ENCODE results near the gene NRXN2.
"Not testable (repeated sequence)": the region's sequence is repeated elsewhere in the genome, so short reads cannot be mapped to it uniquely, and the experiment has no call there.

Gene NRXN2

DNA sequence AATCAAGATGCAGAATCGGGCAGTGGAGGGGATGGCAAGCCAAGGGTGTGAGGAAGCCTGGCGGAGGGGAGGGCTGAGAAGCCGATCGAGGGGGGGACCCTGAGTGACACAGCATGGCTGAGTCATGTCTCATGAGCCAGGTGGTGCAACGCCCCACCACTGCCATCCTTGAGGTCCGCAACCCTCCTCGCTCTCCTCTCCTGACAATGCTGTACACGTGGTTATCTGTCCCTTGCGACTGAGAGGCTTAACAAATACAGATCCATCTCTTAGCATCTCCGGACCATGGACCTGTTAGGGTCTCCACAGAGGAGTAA, 117.8 kb downstream of the NRXN2 start:
- DNase-seq (ENCODE audit: low read depth in 2 of 2) = no peak

DNA sequence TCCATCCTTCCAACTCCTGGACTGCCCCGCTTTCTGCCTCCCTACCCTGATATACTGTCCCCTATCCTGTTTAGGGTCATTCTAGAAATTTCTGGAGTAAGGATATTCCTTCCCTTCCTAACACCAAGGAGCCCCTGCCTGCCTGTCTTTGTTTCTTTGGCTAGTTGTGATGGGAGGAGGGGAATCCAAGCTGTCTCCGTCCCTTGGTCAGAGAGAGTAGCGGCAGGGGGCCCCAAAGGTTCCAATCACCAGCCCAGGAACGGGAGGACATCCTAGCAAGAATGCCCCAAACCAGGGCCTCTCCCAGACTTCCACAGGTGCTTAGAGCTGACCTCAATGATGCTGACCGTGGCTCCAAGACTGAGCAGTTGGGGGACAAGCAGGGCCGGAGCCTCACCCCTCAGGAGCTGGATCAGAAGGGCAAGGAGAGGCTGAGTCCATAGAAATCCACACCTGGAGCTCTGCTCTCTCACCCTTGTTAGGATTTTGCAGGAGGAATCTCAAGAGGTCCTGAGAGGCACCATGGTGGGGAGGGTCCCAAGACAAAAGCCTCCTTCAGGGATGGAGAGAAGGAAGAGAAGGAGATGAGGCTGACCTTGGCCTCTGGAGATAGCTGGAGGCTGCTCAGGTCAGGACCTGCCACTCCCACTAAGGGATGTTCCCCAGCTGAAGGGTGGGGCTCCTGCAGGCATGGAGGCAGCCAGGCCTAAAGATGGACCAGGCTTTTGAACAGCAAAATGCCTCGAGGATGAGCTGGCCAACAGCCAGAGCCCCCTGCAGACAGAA, 118.3 kb downstream of the NRXN2 start:
- no peak for DNase-seq (ENCODE audit: low read depth in 2 of 2)

DNA sequence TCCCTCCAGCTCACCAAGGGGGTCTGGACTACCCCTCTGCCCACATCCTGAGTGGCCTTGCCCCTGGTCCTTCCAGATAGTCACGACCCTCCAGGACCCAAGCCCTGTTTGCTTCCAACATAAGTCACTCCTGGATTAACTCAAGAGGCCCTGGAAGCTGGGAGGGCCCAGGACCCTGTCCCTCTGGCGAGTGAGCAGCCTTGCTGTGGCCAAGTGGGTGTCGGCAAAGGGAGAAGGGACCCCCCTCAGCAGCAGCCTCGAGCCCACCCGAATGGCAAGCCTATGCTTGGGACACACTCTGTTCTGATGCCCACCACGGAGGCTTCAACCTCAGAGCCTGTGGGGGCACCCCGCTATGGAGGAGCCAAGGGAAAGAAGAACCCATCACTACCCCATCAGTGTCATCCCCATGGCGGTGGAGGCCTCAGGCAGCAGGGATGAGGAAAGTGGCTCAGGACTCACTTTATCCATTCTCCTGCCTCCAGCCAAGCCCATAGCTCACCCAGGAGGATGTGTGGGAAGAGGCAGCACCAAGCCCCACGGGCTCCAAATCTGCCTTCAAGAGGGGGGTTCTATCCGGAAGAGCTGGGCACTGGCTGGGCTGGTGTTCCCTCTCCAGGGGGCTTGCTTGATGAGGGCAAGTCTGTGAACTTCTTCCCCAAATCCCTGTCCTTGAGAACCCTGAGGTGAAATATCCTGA, 119.4 kb downstream of the NRXN2 start:
- no peak for DNase-seq (ENCODE audit: low read depth in 2 of 2)

DNA sequence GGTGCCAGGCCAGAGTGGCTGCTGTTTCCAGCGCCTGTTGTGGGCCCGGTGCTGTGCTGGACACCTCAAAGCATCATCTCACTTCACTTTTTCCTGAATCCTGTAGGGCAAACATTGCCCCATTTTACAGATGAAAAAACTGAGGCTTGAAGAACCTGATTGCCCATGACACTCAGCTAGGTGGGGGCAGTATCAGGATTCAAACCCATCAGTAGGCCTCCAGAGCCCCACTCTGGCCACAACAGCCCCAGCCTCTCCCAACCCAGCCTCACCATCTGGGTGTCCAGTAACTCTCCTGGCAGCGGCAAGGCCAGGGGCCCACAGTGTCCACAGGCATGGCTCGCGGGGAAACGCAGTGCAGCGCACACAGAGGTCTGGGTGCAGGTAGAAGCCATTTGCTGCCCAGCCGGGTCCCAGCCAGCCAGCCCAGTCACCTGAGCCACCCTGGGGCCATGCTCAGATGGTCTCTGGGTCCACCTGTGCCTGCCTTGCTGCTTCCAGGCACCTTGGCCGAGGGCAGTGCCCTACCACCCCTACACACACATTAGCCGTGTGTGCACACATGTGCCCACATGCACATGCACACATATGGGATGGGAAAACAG, 120.4 kb downstream of the NRXN2 start:
- no peak for DNase-seq (ENCODE audit: low read depth in 2 of 2)

DNA sequence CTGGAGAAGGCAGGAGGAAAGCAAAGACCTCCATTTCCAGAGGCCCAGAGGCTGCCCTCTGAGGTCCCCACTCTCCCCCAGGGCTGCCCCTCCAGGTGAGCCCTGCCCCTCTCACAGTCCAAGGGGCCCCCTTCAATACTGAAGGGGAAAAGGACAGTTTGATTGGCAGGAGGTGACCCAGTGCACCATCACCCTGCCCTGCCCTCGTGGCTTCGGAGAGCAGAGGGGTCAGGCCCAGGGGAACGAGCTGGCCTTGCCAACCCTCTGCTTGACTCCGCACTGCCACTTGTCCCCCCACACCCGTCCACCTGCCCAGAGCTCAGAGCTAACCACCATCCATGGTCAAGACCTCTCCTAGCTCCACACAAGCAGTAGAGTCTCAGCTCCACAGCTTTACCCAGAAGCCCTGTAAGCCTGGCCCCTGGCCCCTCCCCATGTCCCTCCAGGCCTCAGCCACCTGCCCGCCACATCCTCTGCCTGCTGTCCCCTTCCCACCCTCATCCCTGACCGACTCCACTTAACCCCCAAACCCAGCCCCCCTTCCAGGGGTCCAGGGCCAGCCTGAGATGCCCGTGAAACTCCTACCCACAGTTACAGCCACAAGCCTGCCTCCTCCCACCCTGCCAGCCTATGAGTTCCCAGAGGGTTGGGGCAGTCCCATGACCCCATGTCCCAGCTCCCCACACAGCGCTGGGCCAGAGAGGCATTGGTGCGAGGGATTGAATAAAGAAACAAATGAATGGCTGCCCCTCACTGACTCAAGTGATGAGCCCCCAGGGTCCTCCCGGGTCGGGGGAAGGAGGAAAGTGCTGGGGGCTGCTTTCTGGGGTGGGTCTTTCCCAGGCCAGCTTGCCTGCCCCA, 121.2 kb downstream of the NRXN2 start:
- no peak for DNase-seq (ENCODE audit: low read depth in 2 of 2)

DNA sequence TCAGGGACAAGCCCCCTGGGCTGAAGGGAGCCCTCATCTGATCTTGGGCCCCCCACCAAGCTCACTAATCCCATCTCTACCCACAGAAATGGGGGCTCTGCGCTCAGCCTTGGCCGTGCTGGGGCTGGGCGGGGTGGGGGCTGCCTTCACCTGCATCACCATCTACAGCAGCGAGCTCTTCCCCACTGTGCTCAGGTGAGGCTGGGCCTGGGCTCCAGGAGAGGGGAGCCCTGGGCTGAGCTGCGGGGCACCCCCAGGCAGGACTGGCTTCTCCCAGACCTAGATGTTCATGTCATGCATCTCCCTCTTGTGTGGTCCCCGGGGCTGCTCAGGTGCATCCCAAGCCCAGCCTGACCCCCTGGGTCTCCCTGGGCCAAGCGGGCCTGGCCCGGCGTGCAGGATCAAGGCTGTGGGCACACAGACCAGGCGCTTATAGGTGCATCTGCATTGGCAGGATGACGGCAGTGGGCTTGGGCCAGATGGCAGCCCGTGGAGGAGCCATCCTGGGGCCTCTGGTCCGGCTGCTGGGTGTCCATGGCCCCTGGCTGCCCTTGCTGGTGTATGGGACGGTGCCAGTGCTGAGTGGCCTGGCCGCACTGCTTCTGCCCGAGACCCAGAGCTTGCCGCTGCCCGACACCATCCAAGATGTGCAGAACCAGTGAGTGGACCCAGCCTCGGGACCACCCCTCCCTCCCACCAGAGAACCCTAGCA, 122.6 kb downstream of the NRXN2 start:
- no peak for DNase-seq (ENCODE audit: low read depth in 2 of 2)

DNA sequence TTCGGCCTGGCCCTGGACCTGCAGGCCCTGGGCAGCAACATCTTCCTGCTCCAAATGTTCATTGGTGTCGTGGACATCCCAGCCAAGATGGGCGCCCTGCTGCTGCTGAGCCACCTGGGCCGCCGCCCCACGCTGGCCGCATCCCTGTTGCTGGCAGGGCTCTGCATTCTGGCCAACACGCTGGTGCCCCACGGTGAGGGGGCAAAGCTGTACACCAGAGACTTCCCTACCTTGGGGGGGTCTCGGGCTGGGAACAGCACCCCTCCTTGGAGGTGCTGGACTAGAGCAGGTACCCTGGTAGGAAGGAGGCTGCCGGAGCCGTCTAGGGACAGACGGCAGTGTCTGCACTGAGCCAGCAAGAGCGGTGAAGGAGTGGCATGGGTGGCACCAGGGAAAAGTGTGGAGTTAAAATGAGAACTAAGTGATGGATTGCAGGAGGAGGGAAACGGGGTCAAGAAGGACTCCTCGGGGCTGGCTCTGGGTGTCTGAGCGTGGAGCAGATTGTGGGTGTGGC, 123.2 kb downstream of the NRXN2 start:
- DNase-seq (ENCODE audit: low read depth in 2 of 2) = no peak

DNA sequence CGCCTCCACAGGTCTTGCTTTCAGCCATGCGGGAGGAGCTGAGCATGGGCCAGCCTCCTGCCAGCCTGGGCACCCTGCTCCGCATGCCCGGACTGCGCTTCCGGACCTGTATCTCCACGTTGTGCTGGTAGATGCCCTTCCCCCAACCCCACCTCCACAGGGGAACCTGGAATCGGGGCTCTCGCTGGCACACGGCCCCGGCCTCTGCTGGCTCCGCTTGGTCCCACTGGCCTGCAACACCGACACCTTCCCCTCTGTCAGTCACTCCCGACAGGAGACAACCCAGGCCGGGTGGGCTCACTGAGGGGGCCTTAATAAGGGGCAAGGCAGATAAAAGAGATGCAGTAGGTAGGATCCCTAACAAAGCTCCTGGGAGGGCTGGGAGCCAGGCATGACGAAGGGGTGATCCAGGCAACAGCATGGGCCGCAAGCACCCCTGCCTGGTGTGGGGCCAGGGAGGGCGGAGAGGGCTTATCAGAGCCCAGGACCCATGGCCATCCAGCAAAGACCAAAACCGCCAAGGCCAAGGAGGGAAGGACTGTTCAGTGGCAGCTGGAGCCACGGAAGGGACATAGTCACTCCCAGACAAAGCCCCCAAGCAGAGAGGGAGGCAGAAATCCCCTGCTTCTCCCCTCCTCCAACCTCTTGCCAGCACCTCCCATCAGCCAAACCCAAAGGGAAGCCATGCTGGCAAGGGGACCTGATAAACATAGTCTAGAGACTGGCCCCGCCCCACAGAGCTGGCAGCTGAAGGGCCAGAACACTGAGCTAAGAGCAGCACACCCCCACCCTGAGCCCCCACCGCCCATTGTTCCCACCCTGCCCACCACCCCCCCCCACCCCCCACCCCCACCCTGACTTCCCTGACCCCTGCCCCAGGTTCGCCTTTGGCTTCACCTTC, 124.0 kb downstream of the NRXN2 start:
- DNase-seq (ENCODE audit: low read depth in 2 of 2) = no peak

DNA sequence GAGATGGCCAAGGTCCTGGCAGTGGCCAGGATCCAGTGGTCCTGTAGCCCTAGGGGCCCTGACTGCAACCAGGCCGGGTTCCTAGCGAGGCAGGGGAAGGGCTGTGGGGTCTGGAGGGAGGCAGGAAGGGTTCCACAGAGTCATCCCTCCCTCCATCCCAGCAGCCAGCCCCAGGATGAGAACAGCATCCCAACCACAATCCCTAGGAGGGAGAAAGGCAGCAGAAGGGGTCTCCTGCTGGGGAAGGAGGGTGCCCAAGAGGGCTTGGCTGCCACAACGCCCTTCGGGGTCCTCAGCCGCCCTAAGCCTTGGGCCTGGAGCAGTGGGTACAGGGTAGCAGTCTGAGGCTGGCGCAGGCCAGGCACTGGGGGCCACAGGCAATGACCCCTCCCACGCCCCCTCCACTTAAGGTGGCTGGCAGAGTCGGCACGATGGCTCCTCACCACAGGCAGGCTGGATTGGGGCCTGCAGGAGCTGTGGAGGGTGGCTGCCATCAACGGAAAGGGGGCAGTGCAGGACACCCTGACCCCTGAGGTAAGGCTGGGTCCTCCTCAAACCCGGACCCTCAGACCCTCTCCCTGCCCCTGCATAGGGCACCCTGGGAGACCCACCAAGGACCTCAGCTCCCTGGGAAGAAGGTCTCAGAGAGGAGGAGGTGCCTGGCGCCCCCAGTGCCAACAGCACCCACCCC, 124.7 kb downstream of the NRXN2 start:
- DNase-seq (ENCODE audit: low read depth in 2 of 2) = no peak

DNA sequence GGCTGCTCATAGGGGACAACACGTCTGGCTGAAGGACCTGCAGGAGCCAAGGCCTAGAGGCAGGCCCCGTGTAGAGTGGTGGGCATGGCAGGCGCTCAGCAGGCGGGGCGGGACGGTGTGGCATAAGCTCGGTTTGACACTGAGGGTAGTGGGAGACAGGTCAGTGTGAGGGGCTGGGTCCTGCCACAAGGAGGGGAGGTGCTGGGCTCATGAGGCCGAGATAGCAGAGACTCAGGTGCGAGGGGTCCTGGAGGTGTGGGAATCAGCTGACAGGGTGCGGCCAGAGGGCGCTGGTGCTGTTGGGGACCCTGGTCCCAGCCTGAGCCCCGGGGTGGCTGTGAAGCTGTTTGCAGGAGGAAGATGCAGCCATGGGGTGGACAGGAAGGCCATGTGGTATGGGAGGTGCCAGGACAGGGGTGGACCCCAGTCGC, 125.3 kb downstream of the NRXN2 start:
- DNase-seq (ENCODE audit: low read depth in 2 of 2) = no peak

DNA sequence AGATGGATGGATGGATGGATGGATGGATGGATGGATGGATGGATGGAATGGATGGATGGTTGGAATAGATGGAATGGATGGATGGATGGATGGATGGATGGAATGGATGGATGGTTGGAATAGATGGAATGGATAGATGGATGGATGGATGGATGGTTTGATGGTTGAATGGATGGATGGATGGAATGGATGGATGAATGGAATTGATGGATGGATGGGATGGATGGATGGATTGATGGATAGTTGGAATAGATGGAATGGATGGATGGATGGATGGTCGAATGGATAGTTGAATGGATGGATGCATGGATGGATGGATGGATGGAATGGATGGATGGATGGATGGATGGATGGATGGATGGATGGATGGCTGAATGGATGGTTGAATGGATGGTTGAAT, 127.1 kb downstream of the NRXN2 start:
- not testable (repeated sequence) for DNase-seq (ENCODE audit: low read depth in 2 of 2)

DNA sequence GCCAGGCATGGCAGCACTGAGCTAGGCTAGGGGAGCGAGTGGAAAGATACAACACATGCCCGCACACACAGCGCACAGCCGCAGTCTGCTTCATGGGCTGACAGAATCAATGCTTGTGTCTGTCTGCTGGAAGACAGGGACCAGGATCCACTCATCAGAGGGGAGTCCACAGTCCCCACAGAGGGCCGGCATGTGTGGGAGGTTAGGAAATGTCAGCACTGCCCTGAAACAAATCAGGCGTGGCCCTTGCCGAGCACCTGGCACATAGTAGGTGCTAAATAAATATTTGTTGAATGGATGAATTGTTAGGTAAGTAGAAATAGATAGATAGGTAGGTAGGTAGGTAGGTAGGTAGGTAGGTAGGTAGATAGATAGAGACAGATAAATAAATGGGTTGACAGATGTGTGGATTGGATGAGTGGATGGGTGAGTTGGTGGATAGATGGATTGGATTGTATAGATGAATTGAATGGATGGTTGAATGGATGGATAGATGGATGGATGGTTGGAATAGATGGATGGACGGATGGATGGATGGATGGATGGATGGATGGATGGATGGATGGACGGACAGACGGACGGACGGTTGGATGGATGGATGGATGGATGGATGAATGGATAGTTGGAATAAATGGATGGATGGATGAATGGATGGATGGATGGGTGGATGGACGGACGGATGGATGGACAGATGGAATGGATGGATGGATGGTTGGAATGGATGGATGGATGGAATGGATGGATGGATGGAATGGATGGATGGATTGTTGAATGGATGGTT, 128.6 kb downstream of the NRXN2 start:
- DNase-seq (ENCODE audit: low read depth in 2 of 2) = no peak

DNA sequence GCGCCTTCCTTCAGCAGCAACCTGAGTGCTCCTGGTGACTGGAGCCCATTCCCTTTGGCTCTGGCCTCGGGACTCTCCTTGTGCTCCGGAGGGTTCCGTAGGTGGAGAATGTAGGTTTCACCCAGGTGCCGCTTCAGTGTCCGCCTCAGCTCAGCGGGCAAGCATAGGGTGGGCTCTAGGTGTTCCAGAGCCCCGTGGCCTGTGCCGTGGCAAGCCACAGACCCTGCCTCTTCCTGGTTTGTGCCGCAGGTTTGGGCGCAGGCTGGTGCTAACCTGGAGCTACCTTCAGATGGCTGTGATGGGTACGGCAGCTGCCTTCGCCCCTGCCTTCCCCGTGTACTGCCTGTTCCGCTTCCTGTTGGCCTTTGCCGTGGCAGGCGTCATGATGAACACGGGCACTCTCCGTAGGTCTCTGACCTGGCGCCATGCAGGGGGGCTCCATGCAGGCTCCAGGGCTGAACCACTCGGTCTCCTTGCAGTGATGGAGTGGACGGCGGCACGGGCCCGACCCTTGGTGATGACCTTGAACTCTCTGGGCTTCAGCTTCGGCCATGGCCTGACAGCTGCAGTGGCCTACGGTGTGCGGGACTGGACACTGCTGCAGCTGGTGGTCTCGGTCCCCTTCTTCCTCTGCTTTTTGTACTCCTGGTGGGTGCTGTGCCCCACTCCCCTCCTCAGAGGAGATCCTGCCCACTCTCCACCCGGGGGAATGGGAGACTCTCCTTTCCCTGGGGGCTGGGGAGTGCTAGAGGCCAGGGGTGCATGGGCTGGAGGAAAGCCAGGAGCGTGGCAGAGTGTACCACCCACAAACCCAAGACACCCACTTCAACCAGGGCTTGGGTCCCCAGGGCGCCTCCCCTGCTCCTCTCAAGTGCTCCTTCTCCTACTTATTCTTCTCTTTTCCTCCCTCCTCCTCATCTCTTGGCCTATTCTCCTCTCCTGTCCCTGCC, 129.6 kb downstream of the NRXN2 start:
- no peak for DNase-seq (ENCODE audit: low read depth in 2 of 2)

DNA sequence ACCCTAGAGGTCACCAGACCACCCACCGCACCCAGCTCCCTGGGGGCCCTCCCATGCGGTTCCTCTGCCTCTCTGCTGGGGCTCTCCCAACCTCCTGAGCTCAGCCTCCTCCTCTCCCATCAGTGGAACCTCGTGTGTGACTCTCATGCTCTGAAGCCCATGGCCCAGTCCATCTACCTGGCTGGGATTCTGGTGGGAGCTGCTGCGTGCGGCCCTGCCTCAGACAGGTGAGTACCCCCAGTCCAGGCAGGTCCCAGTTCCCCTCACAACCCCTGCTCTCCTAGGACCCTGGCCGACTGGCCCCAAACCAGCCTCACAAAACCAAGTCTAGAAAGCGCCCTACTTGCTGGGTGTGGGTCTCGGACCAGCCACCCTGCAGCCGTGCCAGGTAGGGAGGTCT, 130.3 kb downstream of the NRXN2 start:
- no peak for DNase-seq (ENCODE audit: low read depth in 2 of 2)

DNA sequence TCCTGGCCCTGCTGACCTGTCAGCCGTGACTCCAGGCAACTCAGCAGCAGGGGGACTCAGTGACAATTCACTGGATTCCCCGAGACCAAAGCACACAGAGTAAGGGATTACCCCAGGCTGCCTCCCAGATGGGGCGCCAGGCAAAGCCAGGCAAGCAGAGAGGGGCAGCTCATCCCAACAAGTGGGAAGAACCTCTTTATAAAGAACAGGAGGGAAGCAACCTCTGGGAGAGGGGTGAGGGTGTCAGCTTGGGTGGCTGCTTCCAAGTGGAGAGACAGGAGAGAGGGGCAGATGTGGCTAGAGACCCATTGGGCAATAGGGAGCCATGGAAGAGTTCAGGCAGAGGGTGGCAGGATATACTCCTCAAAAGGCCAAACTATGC, 130.8 kb downstream of the NRXN2 start:
- no peak for DNase-seq (ENCODE audit: low read depth in 2 of 2)

DNA sequence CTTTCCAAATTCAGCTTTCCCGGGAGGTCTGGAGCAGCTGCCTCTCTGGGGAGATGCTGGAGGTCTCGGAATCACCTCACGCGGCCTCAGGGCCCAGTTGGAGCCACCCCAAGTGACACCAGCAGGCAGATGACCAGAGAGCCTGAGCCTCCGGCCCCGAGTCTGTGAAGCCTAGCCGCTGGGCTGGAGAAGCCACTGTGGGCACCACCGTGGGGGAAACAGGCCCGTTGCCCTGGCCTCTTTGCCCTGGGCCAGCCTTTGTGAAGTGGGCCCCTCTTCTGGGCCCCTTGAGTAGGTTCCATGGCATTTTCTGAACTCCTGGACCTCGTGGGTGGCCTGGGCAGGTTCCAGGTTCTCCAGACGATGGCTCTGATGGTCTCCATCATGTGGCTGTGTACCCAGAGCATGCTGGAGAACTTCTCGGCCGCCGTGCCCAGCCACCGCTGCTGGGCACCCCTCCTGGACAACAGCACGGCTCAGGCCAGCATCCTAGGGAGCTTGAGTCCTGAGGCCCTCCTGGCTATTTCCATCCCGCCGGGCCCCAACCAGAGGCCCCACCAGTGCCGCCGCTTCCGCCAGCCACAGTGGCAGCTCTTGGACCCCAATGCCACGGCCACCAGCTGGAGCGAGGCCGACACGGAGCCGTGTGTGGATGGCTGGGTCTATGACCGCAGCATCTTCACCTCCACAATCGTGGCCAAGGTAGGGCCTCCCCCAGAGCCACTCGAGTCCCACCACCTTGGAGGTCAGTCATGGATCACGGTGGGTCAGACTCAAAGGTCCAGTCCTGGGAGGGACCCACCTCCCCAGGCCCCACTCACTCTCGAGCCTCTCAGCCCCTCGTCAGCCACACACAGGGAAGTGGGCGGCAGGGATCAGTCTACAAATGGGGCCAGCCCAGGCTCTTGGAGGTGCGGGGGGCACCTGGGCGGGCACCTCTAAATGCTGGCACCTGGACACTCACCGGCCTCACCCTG, 131.5 kb downstream of the NRXN2 start:
- no peak for DNase-seq (ENCODE audit: low read depth in 2 of 2)

All from stimulated activated CD8-positive, alpha-beta memory T cell treated with anti-CD3 and anti-CD28 coated beads, Interleukin-2, amount 100 ng/mL, for 48 hours (primary cell).